GM20000 (cell line): ENCODE data around the gene NCAM1.

ENCODE experiments used
- DNase-seq: peaks from one replicate; pipeline ENCODE4 v3.0.0; 2012; ENCODE audit warnings: low spot score
- CTCF ChIP-seq: IDR thresholded peaks from 2 replicates; pipeline ENCODE4 v1.5.1; 2012; ENCODE audit warnings: mild to moderate bottlenecking, control low read depth; ENCODE audit errors: extremely low read depth, missing control alignments

NCAM1 gene

GRCh38 chr11:113178381-113179070 lies 217.3 kb downstream of the NCAM1 start:
- TF ChIP-seq CTCF: no peak
- DNase-seq: no peak

- no peak for DNase-seq
- TF ChIP-seq CTCF: no peak
These were observed 218.0 kb downstream of the NCAM1 start for GRCh38 chr11:113179181-113179704.

GRCh38 chr11:113181094-113181493 lies 219.9 kb downstream of the NCAM1 start:
- no peak for DNase-seq
- TF ChIP-seq CTCF: no peak

GRCh38 chr11:113182288-113182687 lies 221.1 kb downstream of the NCAM1 start:
- no peak for DNase-seq
- no peak for TF ChIP-seq CTCF

- DNase-seq: no peak
- TF ChIP-seq CTCF: no peak
These were observed 223.3 kb downstream of the NCAM1 start for GRCh38 chr11:113184498-113184897.

GRCh38 chr11:113188371-113188834 lies 227.2 kb downstream of the NCAM1 start:
- no peak for DNase-seq
- no peak for TF ChIP-seq CTCF

- no peak for TF ChIP-seq CTCF
- DNase-seq: no peak
These were observed 228.9 kb downstream of the NCAM1 start for GRCh38 chr11:113189909-113190667.
